GM12874 (cell line): ENCODE results near the gene ATP2B1.

Source experiments
- TF ChIP-seq, protein P1 (sequence below): IDR thresholded peaks from 2 replicates; pipeline ENCODE4 v1.5.1; 2011; ENCODE audit warnings: low read depth, mild to moderate bottlenecking, control low read depth, low read length, moderate library complexity; ENCODE audit not compliant: insufficient read depth

The ATP2B1 gene

DNA sequence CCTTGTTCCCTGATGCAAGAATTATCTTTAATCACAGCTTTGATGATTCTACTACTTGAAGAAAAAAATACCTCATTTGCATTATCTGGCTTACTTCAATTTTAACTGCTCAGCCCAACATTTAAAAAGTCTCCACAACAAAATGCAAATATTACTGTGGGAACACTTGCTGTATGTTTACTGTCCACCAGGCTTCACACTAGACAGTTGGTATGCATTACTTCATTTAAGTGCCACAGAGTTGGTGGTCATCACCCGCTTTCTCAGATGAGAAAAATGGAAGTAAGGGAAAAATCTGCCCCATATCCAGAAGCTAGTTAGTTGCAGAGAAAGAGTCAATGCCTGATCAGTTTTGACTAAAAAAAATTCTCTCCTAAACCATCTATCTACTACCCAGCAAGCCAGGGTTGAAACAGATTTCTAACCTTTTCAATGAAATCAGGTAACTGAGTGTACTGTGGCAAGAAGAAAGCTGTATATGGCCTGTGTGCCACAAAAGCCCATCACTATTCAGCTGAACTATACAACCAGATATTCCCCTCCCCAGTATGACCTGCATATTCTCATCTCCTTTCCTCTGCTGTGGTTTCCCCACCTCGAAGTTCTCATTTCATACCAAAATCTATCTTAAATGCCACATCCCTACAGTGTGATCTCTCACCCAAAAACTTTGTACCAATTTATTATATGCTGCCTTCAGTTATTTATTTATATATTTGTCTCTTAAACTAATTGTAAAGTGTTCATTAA lies 90.3 kb downstream of the ATP2B1 start:
- TF ChIP-seq, protein P1, sequence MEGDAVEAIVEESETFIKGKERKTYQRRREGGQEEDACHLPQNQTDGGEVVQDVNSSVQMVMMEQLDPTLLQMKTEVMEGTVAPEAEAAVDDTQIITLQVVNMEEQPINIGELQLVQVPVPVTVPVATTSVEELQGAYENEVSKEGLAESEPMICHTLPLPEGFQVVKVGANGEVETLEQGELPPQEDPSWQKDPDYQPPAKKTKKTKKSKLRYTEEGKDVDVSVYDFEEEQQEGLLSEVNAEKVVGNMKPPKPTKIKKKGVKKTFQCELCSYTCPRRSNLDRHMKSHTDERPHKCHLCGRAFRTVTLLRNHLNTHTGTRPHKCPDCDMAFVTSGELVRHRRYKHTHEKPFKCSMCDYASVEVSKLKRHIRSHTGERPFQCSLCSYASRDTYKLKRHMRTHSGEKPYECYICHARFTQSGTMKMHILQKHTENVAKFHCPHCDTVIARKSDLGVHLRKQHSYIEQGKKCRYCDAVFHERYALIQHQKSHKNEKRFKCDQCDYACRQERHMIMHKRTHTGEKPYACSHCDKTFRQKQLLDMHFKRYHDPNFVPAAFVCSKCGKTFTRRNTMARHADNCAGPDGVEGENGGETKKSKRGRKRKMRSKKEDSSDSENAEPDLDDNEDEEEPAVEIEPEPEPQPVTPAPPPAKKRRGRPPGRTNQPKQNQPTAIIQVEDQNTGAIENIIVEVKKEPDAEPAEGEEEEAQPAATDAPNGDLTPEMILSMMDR: 0 out of 2 replicates have a peak, but pooled peaks have one; percentile 3

DNA sequence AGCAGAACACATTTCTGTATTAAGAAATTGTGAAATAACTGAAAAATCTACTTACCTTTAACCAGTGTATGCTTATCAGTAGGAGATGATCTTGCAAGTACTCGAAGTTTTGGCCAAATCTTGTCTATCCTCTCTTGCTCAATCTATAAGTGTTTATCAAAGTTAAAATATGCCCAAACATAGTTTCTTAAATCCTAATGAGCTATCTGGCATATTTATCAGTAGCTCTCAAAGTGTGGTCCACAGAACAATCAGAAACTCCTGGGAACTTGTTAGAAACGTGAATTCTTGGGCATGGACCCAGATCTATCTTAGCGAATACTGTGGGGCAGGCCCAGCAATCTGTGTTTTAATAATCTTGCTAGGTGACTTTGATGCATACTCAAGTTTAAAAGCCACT lies 98.3 kb downstream of the ATP2B1 start:
- TF ChIP-seq, protein P1: no peak

DNA sequence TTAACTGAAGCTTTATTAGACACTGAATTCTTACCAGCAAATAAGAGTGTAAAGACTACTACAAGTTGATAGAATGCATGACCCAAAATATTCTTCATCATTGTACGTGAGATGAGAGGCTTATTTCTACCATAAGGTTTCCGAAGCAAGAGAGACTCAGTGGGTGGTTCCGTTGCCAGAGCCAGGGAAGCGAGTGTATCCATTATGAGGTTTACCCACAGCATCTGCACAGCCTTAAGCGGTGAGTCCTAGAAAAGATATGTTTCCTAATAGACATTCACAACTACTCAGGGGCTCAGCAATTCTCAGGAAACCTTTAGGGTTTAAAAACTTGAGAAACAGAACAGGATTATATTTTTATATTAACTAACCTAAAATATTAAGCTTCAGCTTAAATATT lies 105.0 kb downstream of the ATP2B1 start:
- TF ChIP-seq, protein P1: no peak

DNA sequence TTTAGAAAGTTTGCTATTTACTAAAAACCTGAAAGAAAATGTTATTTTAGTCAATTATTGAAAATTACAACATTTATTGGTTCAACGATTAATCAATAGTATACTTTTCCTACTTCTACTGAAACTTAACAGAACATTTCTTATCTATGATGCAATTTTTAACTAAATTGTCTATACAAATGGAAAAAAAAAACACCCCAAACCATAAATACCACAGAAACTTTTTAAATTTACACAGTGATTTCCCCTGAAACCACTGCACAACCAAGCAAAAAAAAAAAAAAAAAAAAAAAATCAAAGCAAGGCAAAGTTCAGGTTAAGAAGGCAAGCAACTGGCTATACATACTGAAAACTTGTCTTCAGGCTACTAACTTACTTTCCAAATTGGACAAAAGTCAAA lies 110.9 kb downstream of the ATP2B1 start:
- TF ChIP-seq, protein P1: no peak

DNA sequence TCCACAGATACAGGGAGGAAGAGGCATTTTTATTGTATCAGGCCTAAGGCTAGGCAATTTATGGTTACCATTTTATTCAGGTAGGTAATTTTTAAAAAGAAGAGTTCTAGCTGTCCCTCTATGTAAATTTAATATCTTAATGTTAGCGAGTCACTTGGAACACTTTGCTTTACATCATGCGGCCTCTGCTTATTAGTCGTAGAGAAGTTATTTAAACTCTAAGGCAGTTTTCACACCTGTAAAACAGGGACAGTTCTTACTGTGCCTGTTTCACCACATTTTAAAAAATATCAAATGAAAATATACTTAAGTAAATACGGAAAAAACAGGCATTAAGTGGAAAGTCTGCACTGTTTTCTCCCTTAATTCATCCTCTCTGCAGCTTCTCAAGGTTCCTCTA lies 111.4 kb downstream of the ATP2B1 start:
- TF ChIP-seq, protein P1: no peak

DNA sequence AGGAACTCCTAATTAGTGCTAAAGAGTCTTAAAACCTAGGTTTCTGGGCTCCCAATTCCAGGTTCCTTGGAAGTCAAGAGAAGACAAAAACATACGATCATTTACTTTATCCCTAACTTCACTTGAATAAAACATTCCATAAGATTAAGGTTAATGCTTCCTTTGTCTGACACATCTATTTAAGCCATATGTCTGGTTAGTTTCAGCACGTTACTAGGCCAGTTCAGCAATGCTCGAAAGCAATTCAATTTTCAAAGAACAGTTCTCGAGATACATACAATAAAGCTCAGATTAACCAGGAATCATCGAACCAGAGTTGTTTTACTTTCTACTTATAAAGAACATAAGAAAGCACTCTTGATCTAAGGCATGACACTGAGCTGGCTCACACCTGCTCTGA lies 114.8 kb downstream of the ATP2B1 start:
- TF ChIP-seq, protein P1: no peak

DNA sequence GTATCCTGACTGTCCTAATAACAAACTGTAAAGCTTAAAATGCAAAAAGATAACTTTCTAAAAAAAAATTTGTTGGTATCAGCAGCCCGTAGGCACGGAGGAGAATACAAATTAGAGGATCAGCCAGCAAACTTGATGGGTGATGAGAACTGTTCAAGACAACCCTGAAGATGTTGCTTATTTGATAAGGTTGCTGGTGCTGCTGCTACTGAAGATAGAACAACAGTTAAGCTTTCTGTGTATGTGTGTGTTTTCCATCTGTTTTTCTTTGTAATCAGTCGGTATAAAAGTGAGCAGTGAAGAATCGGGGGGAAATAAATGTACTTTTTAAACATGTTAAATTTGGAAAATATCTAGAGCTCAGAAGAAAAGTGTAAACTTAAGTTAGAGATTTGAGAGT lies 115.4 kb downstream of the ATP2B1 start:
- TF ChIP-seq, protein P1: no peak
